Mucosa of stomach (tissue), 1 donor: ENCODE data around the gene MAJIN.
A peak's percentile ranks its signal among the peaks of the same experiment; 100 is the strongest.

ENCODE experiments used
- H3K27me3 ChIP-seq: one replicate; pipeline ENCODE4 v1.7.0; 2013; ENCODE audit warnings: mild to moderate bottlenecking, low read length; ENCODE audit not compliant: control insufficient read depth, insufficient read depth
- H3K36me3 ChIP-seq: one replicate; pipeline ENCODE4 v1.7.0; 2013; ENCODE audit warnings: low read length; ENCODE audit not compliant: control insufficient read depth, insufficient read depth
- H3K4me1 ChIP-seq: one replicate; pipeline ENCODE4 v1.7.0; 2013; ENCODE audit warnings: mild to moderate bottlenecking, low read length; ENCODE audit not compliant: control insufficient read depth, insufficient read depth
- H3K4me3 ChIP-seq: one replicate; pipeline ENCODE4 v1.7.0; 2013; ENCODE audit warnings: low read length
- H3K9ac ChIP-seq: one replicate; pipeline ENCODE4 v1.7.0; 2013; ENCODE audit warnings: mild to moderate bottlenecking, low read length, moderate library complexity
- H3K9me3 ChIP-seq: one replicate; pipeline ENCODE4 v1.7.0; 2013; ENCODE audit warnings: mild to moderate bottlenecking, low read length, moderate library complexity; ENCODE audit not compliant: control insufficient read depth
- donor health status: Pancreatic carcinoma.

Gene MAJIN

GRCh38 chr11:64947208-64947814 is 24.6 kb downstream of the MAJIN start:
- no peaks in the 10 kb centered on the region for H3K4me1 ChIP-seq
- no peaks in the 10 kb centered on the region for H3K36me3 ChIP-seq

GRCh38 chr11:64936539-64936938 is 35.4 kb downstream of the MAJIN start:
- Histone ChIP-seq H3K9me3 (no peaks in the 10 kb centered on the region), H3K36me3 (peaks cover 7% of the 10 kb centered on the region), H3K4me1 (no peaks in the 10 kb centered on the region), H3K27me3 (peaks cover 3% of the 10 kb centered on the region), H3K4me3 (no peak overlapping the region), H3K9ac (no peak overlapping the region)

More at GRCh38 chr11:64947208-64947814, 24.6 kb downstream of the MAJIN start:
- no peak overlapping the region for H3K4me3 ChIP-seq
- H3K9ac ChIP-seq: no peak overlapping the region
- no peaks in the 10 kb centered on the region for H3K9me3 ChIP-seq
- H3K27me3 ChIP-seq: no peaks in the 10 kb centered on the region

- Histone ChIP-seq H3K27me3 (peaks cover 3% of the 10 kb centered on the region), H3K4me3 (no peak within 1 kb of the TSS), H3K9ac (peak within 1 kb of the TSS; percentile 13), H3K9me3 (no peaks in the 10 kb centered on the region), H3K4me1 (no peaks in the 10 kb centered on the region), H3K36me3 (peaks cover 7% of the 10 kb centered on the region)
Measured at GRCh38 chr11:64935359-64936081, 36.4 kb downstream of the MAJIN start, which contains the start of gene GPHA2. Gene GPHA2, minus strand, starts transcription at chr11:64935893. Its CDS starts 433 bp downstream, at chr11:64935460.

GRCh38 chr11:64934682-64935358 is 37.1 kb downstream of the MAJIN start:
- peaks cover 3% of the 10 kb centered on the region for H3K27me3 ChIP-seq
- peaks cover 7% of the 10 kb centered on the region for H3K36me3 ChIP-seq
- no peaks in the 10 kb centered on the region for H3K9me3 ChIP-seq
- H3K4me1 ChIP-seq: no peaks in the 10 kb centered on the region
- H3K4me3 ChIP-seq: no peak overlapping the region
- no peak overlapping the region for H3K9ac ChIP-seq

GRCh38 chr11:64933935-64934681 is 37.8 kb downstream of the MAJIN start:
- H3K4me3 ChIP-seq: no peak overlapping the region
- H3K36me3 ChIP-seq: peaks cover 7% of the 10 kb centered on the region

GRCh38 chr11:64933213-64933934 is 38.5 kb downstream of the MAJIN start:
- Histone ChIP-seq H3K9me3 (no peaks in the 10 kb centered on the region), H3K36me3 (peaks cover 7% of the 10 kb centered on the region), H3K4me3 (no peak overlapping the region), H3K27me3 (no peaks in the 10 kb centered on the region), H3K9ac (no peak overlapping the region), H3K4me1 (no peaks in the 10 kb centered on the region)

More at GRCh38 chr11:64933935-64934681, 37.8 kb downstream of the MAJIN start:
- Histone ChIP-seq H3K4me1 (no peaks in the 10 kb centered on the region), H3K27me3 (no peaks in the 10 kb centered on the region), H3K9me3 (no peaks in the 10 kb centered on the region), H3K9ac (no peak overlapping the region)

- Histone ChIP-seq H3K4me1 (no peaks in the 10 kb centered on the region), H3K36me3 (peaks cover 7% of the 10 kb centered on the region), H3K27me3 (no peaks in the 10 kb centered on the region), H3K9ac (no peak overlapping the region), H3K9me3 (no peaks in the 10 kb centered on the region), H3K4me3 (no peak overlapping the region)
Measured at GRCh38 chr11:64932324-64932723, 39.6 kb downstream of the MAJIN start.

GRCh38 chr11:64931290-64931689 is 40.6 kb downstream of the MAJIN start:
- H3K4me1 ChIP-seq: no peaks in the 10 kb centered on the region
- H3K36me3 ChIP-seq: peaks cover 12% of the 10 kb centered on the region
- no peaks in the 10 kb centered on the region for H3K27me3 ChIP-seq
- H3K4me3 ChIP-seq: no peak overlapping the region
- no peak overlapping the region for H3K9ac ChIP-seq
- no peaks in the 10 kb centered on the region for H3K9me3 ChIP-seq

GRCh38 chr11:64930340-64930739 is 41.6 kb downstream of the MAJIN start:
- no peak overlapping the region for H3K9ac ChIP-seq
- H3K36me3 ChIP-seq: peaks cover 12% of the 10 kb centered on the region

GRCh38 chr11:64929625-64930024 is 42.3 kb downstream of the MAJIN start:
- peaks cover 13% of the 10 kb centered on the region for H3K4me1 ChIP-seq
- no peaks in the 10 kb centered on the region for H3K9me3 ChIP-seq
- H3K9ac ChIP-seq: no peak overlapping the region
- no peaks in the 10 kb centered on the region for H3K27me3 ChIP-seq
- H3K36me3 ChIP-seq: peaks cover 11% of the 10 kb centered on the region
- no peak overlapping the region for H3K4me3 ChIP-seq

More at GRCh38 chr11:64930340-64930739, 41.6 kb downstream of the MAJIN start:
- Histone ChIP-seq H3K4me1 (peaks cover 9% of the 10 kb centered on the region), H3K27me3 (no peaks in the 10 kb centered on the region), H3K4me3 (no peak overlapping the region), H3K9me3 (no peaks in the 10 kb centered on the region)

GRCh38 chr11:64928957-64929356 is 43.0 kb downstream of the MAJIN start:
- H3K4me1 ChIP-seq: peaks cover 16% of the 10 kb centered on the region
- no peaks in the 10 kb centered on the region for H3K9me3 ChIP-seq
- no peaks in the 10 kb centered on the region for H3K27me3 ChIP-seq
- H3K36me3 ChIP-seq: peaks cover 5% of the 10 kb centered on the region
- no peak overlapping the region for H3K4me3 ChIP-seq
- H3K9ac ChIP-seq: no peak overlapping the region
